IPS-20b (cell line): ENCODE results near the gene GON4L.
"Not testable (repeated sequence)": the region's sequence is repeated elsewhere in the genome, so short reads cannot be mapped to it uniquely, and the experiment has no call there.

Experiments
- H3K27ac ChIP-seq: one replicate; pipeline ENCODE4 v1.5.1; 2013; ENCODE audit warnings: low read length
- H3K27me3 ChIP-seq: 2 replicates; pipeline ENCODE4 v1.6.1; 2013; ENCODE audit warnings: mild to moderate bottlenecking, low read length, inconsistent platforms; ENCODE audit not compliant: insufficient read depth
- H3K36me3 ChIP-seq: 2 replicates; pipeline ENCODE4 v1.6.1; 2013; ENCODE audit warnings: low read depth, mild to moderate bottlenecking, inconsistent platforms, low read length, moderate library complexity; ENCODE audit not compliant: insufficient read depth
- H3K4me1 ChIP-seq: 2 replicates; pipeline ENCODE4 v1.6.1; 2013; ENCODE audit warnings: mild to moderate bottlenecking, control low read depth, inconsistent platforms, low read length, moderate library complexity; ENCODE audit not compliant: insufficient read depth
- H3K4me3 ChIP-seq: 2 replicates; pipeline ENCODE4 v1.5.1; 2013; ENCODE audit warnings: mild to moderate bottlenecking, low read length, inconsistent platforms
- H3K9ac ChIP-seq: 2 replicates; pipeline ENCODE4 v1.6.1; 2013; ENCODE audit warnings: low read depth, mild to moderate bottlenecking, inconsistent platforms, low read length, moderate library complexity
- H3K9me3 ChIP-seq: 2 replicates; pipeline ENCODE4 v1.6.1; 2013; ENCODE audit warnings: mild to moderate bottlenecking, low read depth, low read length, inconsistent platforms; ENCODE audit not compliant: insufficient read depth

GON4L gene

GRCh38 chr1:155812878-155813277 is 44.1 kb downstream of the GON4L start:
- Histone ChIP-seq H3K36me3 (peaks cover 80% of the 10 kb centered on the region), H3K27ac (no peak overlapping the region), H3K4me3 (no peak overlapping the region), H3K27me3 (no peaks in the 10 kb centered on the region), H3K9ac (no peak overlapping the region), H3K9me3 (no peaks in the 10 kb centered on the region), H3K4me1 (no peaks in the 10 kb centered on the region)

- no peaks in the 10 kb centered on the region for H3K9me3 ChIP-seq
- H3K4me3 ChIP-seq = no peak overlapping the region
- H3K4me1 ChIP-seq = no peaks in the 10 kb centered on the region
- no peak overlapping the region for H3K9ac ChIP-seq
- no peak overlapping the region for H3K27ac ChIP-seq
- H3K36me3 ChIP-seq = peaks cover 73% of the 10 kb centered on the region
- H3K27me3 ChIP-seq = no peaks in the 10 kb centered on the region
Measured at GRCh38 chr1:155809088-155809487, 47.9 kb downstream of the GON4L start.

- Histone ChIP-seq H3K36me3 (peaks cover 61% of the 10 kb centered on the region), H3K9me3 (no peaks in the 10 kb centered on the region), H3K27me3 (no peaks in the 10 kb centered on the region), H3K4me1 (no peaks in the 10 kb centered on the region), H3K9ac (no peak overlapping the region), H3K4me3 (no peak overlapping the region), H3K27ac (no peak overlapping the region)
Measured at GRCh38 chr1:155801149-155801548, 55.9 kb downstream of the GON4L start.

- not testable (repeated sequence) for H3K4me1 ChIP-seq, H3K27ac ChIP-seq, H3K9me3 ChIP-seq, H3K9ac ChIP-seq, H3K27me3 ChIP-seq, H3K4me3 ChIP-seq
- peaks cover 56% of the 10 kb centered on the region for H3K36me3 ChIP-seq
Measured at GRCh38 chr1:155795618-155796017, 61.4 kb downstream of the GON4L start.

- Histone ChIP-seq H3K36me3 (peaks cover 51% of the 10 kb centered on the region), H3K9me3 (no peaks in the 10 kb centered on the region), H3K27me3 (no peaks in the 10 kb centered on the region), H3K4me3 (no peak overlapping the region), H3K27ac (no peak overlapping the region), H3K9ac (no peak overlapping the region), H3K4me1 (no peaks in the 10 kb centered on the region)
Measured at GRCh38 chr1:155794605-155795245, 62.3 kb downstream of the GON4L start.

- Histone ChIP-seq H3K4me3 (no peak overlapping the region), H3K36me3 (peaks cover 44% of the 10 kb centered on the region), H3K27ac (no peak overlapping the region), H3K9ac (no peak overlapping the region), H3K4me1 (no peaks in the 10 kb centered on the region), H3K27me3 (no peaks in the 10 kb centered on the region), H3K9me3 (no peaks in the 10 kb centered on the region)
Measured at GRCh38 chr1:155793213-155793612, 63.8 kb downstream of the GON4L start.

GRCh38 chr1:155777582-155777981 is 79.4 kb downstream of the GON4L start:
- H3K36me3 ChIP-seq = peaks cover 66% of the 10 kb centered on the region
- no peaks in the 10 kb centered on the region for H3K4me1 ChIP-seq

GRCh38 chr1:155776414-155776813 is 80.6 kb downstream of the GON4L start:
- no peaks in the 10 kb centered on the region for H3K27me3 ChIP-seq
- no peak overlapping the region for H3K4me3 ChIP-seq
- H3K9me3 ChIP-seq = no peaks in the 10 kb centered on the region
- H3K9ac ChIP-seq = no peak overlapping the region
- H3K27ac ChIP-seq = no peak overlapping the region
- peaks cover 71% of the 10 kb centered on the region for H3K36me3 ChIP-seq
- H3K4me1 ChIP-seq = no peaks in the 10 kb centered on the region

More at GRCh38 chr1:155777582-155777981, 79.4 kb downstream of the GON4L start:
- Histone ChIP-seq H3K9ac (no peak overlapping the region), H3K9me3 (no peaks in the 10 kb centered on the region), H3K27ac (no peak overlapping the region), H3K4me3 (no peak overlapping the region), H3K27me3 (no peaks in the 10 kb centered on the region)

GRCh38 chr1:155773221-155773620 is 83.8 kb downstream of the GON4L start:
- H3K9ac ChIP-seq = no peak overlapping the region
- H3K9me3 ChIP-seq = no peaks in the 10 kb centered on the region
- H3K36me3 ChIP-seq = peaks cover 96% of the 10 kb centered on the region
- H3K27ac ChIP-seq = no peak overlapping the region
- H3K4me1 ChIP-seq = no peaks in the 10 kb centered on the region
- no peaks in the 10 kb centered on the region for H3K27me3 ChIP-seq
- H3K4me3 ChIP-seq = no peak overlapping the region

GRCh38 chr1:155769257-155769656 is 87.8 kb downstream of the GON4L start:
- Histone ChIP-seq H3K9me3 (no peaks in the 10 kb centered on the region), H3K4me3 (no peak overlapping the region), H3K9ac (no peak overlapping the region), H3K36me3 (peaks cover 96% of the 10 kb centered on the region), H3K27ac (no peak overlapping the region), H3K4me1 (no peaks in the 10 kb centered on the region), H3K27me3 (no peaks in the 10 kb centered on the region)

GRCh38 chr1:155767399-155767989 is 89.5 kb downstream of the GON4L start:
- peaks cover 95% of the 10 kb centered on the region for H3K36me3 ChIP-seq
- H3K9ac ChIP-seq, H3K9me3 ChIP-seq, H3K4me1 ChIP-seq, H3K27ac ChIP-seq, H3K4me3 ChIP-seq, H3K27me3 ChIP-seq: not testable (repeated sequence)

GRCh38 chr1:155763989-155764388 is 93.0 kb downstream of the GON4L start:
- H3K4me1 ChIP-seq, H3K4me3 ChIP-seq, H3K27me3 ChIP-seq, H3K9ac ChIP-seq, H3K27ac ChIP-seq, H3K9me3 ChIP-seq: not testable (repeated sequence)
- peaks cover 91% of the 10 kb centered on the region for H3K36me3 ChIP-seq
